Measurements from ENCODE around the gene PNRC2.

DNA sequence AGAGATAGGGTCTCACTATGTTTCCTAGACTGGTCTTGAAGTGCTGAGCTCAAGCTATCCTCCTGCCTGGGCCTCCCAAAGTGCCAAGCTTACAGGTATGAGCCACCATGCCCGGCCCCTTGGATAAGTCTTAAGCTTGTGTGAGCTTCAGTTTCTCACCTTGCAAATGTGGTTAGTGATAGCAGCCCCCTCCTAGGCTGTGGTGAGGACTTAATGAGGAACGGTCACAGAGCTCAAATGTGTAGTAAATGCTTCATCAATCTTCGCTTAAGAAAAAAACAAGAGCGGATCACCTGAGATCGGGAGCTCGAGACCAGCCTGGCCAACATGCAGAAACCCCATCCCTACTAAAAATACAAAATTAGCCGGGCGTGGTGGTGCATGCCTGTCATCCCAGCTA lies 49.5 kb upstream of the PNRC2 start:
- TF ChIP-seq, protein P1, sequence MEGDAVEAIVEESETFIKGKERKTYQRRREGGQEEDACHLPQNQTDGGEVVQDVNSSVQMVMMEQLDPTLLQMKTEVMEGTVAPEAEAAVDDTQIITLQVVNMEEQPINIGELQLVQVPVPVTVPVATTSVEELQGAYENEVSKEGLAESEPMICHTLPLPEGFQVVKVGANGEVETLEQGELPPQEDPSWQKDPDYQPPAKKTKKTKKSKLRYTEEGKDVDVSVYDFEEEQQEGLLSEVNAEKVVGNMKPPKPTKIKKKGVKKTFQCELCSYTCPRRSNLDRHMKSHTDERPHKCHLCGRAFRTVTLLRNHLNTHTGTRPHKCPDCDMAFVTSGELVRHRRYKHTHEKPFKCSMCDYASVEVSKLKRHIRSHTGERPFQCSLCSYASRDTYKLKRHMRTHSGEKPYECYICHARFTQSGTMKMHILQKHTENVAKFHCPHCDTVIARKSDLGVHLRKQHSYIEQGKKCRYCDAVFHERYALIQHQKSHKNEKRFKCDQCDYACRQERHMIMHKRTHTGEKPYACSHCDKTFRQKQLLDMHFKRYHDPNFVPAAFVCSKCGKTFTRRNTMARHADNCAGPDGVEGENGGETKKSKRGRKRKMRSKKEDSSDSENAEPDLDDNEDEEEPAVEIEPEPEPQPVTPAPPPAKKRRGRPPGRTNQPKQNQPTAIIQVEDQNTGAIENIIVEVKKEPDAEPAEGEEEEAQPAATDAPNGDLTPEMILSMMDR (IDR thresholded peaks at IDR 0.05): no peak
- TF ChIP-seq POLR2A (IDR thresholded peaks at IDR 0.05): no peak
